Liver (tissue), 9 donors: ENCODE results near the gene KCNQ1. TPM values are rescaled to one million over a fixed set of nuclear protein-coding genes. Genes with fewer than 3 reads are reported as not detected.

Experiments
- DNase-seq: peaks from one replicate; pipeline ENCODE4 v3.0.0-alpha.2; 2017; ENCODE audit warnings: low spot score
- H3K27ac ChIP-seq, 2 donors: one replicate each; pipeline ENCODE4 v1.7.0; 2013; ENCODE audit warnings: inconsistent platforms in 2 of 2, low read length in 2 of 2, control low read depth in 1 of 2, low read depth in 1 of 2, mild to moderate bottlenecking in 1 of 2
- H3K27me3 ChIP-seq, 4 donors: one replicate each; pipeline versions ENCODE4 v1.6.1 to v1.7.0; 2013; ENCODE audit warnings: low read length in 3 of 4, inconsistent platforms in 1 of 4, mild to moderate bottlenecking in 1 of 4, moderate library complexity in 1 of 4; ENCODE audit not compliant: control insufficient read depth in 4 of 4, insufficient read depth in 4 of 4
- H3K36me3 ChIP-seq, 4 donors: one replicate each; pipeline versions ENCODE4 v1.6.1 to v1.7.0; 2013; ENCODE audit warnings: low read length in 3 of 4, mild to moderate bottlenecking in 3 of 4, low read depth in 1 of 4, moderate library complexity in 1 of 4; ENCODE audit not compliant: control insufficient read depth in 4 of 4, insufficient read depth in 3 of 4
- H3K4me1 ChIP-seq, 4 donors: one replicate each; pipeline versions ENCODE4 v1.6.1 to v1.7.0; 2013; ENCODE audit warnings: low read length in 3 of 4, mild to moderate bottlenecking in 3 of 4, moderate library complexity in 1 of 4; ENCODE audit not compliant: control insufficient read depth in 4 of 4, insufficient read depth in 4 of 4
- H3K4me3 ChIP-seq, 3 donors: one replicate each; pipeline versions ENCODE4 v1.6.1 to v1.7.0; 2013; ENCODE audit warnings: low read length in 3 of 3, control low read depth in 1 of 3, low read depth in 1 of 3, mild to moderate bottlenecking in 1 of 3
- H3K9ac ChIP-seq, 2 donors: one replicate each; pipeline ENCODE4 v1.7.0; 2013; ENCODE audit warnings: low read length in 2 of 2, mild to moderate bottlenecking in 2 of 2, moderate library complexity in 2 of 2, control low read depth in 1 of 2, low read depth in 1 of 2
- H3K9me3 ChIP-seq, 4 donors: one replicate each; pipeline versions ENCODE4 v1.6.1 to v1.7.0; 2013; ENCODE audit warnings: low read length in 3 of 4; ENCODE audit not compliant: control insufficient read depth in 4 of 4
- ATF3 ChIP-seq: IDR thresholded peaks from 2 replicates; pipeline ENCODE4 v1.6.1; 2016; ENCODE audit warnings: antibody characterized with exemption
- EGR1 ChIP-seq, 2 donors: IDR thresholded peaks; 2 replicates each; pipeline ENCODE4 v1.6.1; 2016 to 2018; ENCODE audit warnings: antibody characterized with exemption in 2 of 2, low read depth in 2 of 2
- FOXA1 ChIP-seq: IDR thresholded peaks from 2 replicates; pipeline ENCODE4 v1.6.1; 2016; ENCODE audit warnings: antibody characterized with exemption
- FOXA2 ChIP-seq: IDR thresholded peaks from 2 replicates; pipeline ENCODE4 v1.6.1; 2016; ENCODE audit warnings: antibody characterized with exemption
- GABPA ChIP-seq, 2 donors: IDR thresholded peaks in 1 of 2; conservative IDR thresholded peaks in 1 of 2; 2 replicates each; pipeline ENCODE4 v1.6.1; 2016; ENCODE audit warnings: antibody characterized with exemption in 2 of 2, mild to moderate bottlenecking in 1 of 2, moderate library complexity in 1 of 2
- HNF4A ChIP-seq, 2 donors: conservative IDR thresholded peaks; 2 replicates each; pipeline ENCODE4 v1.6.1; 2016; ENCODE audit warnings: antibody characterized with exemption in 2 of 2, mild to moderate bottlenecking in 2 of 2
- HNF4G ChIP-seq: IDR thresholded peaks from 2 replicates; pipeline ENCODE4 v1.6.1; 2016; ENCODE audit warnings: antibody characterized with exemption
- JUND ChIP-seq, 2 donors: IDR thresholded peaks; 2 replicates each; pipeline ENCODE4 v1.6.1; 2016; ENCODE audit warnings: antibody characterized with exemption in 2 of 2
- NR2F2 ChIP-seq: IDR thresholded peaks from 2 replicates; pipeline ENCODE4 v1.6.1; 2016; ENCODE audit warnings: antibody characterized with exemption
- RAD21 ChIP-seq, 2 donors: IDR thresholded peaks; 2 replicates each; pipeline ENCODE4 v1.6.1; 2016; ENCODE audit warnings: antibody characterized with exemption in 2 of 2, mild to moderate bottlenecking in 2 of 2
- SP1 ChIP-seq: IDR thresholded peaks from 2 replicates; pipeline ENCODE4 v1.6.1; 2018; ENCODE audit warnings: antibody characterized with exemption, mild to moderate bottlenecking
- TAF1 ChIP-seq: conservative IDR thresholded peaks from 2 replicates; pipeline ENCODE4 v1.6.1; 2016; ENCODE audit warnings: antibody characterized with exemption, mild to moderate bottlenecking
- YY1 ChIP-seq: IDR thresholded peaks from 2 replicates; pipeline ENCODE4 v1.6.1; 2016; ENCODE audit warnings: antibody characterized with exemption, mild to moderate bottlenecking
- WGBS: extraction: QIAGEN DNeasy Blood & Tissue Kit; methylation state at CpG from one replicate; pipeline ENCODE4 v1.1.7; 2013; 5-methylcytosine and 5-hydroxymethylcytosine counted together
- polyA plus RNA-seq, 2 donors: library from polyadenylated mRNA; stranded (reverse) in 1 of 2; unstranded in 1 of 2; fragments of 200-250 nt in 1 of 2; fragments of >200 nt in 1 of 2; fragmentation: Nextera tagmentation in 1 of 2; extraction: Ambion mirVana in 1 of 2; gene quantifications; one replicate each; pipeline versions ENCODE4 v1.2.1 to v1.2.3, GENCODE V29; 2013 to 2015
- total RNA-seq, 2 donors: library from RNA; depleted of rRNA; stranded (reverse); fragments of >200 nt; gene quantifications; one replicate each; pipeline ENCODE4 v1.2.3, GENCODE V29; 2014
- TF ChIP-seq, protein P1 (sequence below): IDR thresholded peaks from 2 replicates; pipeline ENCODE4 v1.6.1; 2016; ENCODE audit warnings: antibody characterized with exemption
- TF ChIP-seq, protein P2 (sequence below): IDR thresholded peaks from 2 replicates; pipeline ENCODE4 v1.6.1; 2016; ENCODE audit warnings: antibody characterized with exemption, mild to moderate bottlenecking
- TF ChIP-seq, protein P3 (sequence below): fragments of 150-350 bp; IDR thresholded peaks from 2 replicates; pipeline ENCODE4 v1.5.1; 2017; ENCODE audit warnings: improper control_type of control experiment, low read depth, low read length; ENCODE audit not compliant: missing input control
- TF ChIP-seq, protein P4 (sequence below): IDR thresholded peaks from 2 replicates; pipeline ENCODE4 v1.6.1; 2016; ENCODE audit warnings: antibody characterized with exemption
- donor health status: healthy.
- donor health status: healthy.
- donor health status: healthy.
- donor health status: healthy.
- donor health status: healthy.

Gene KCNQ1
- total and polyA plus RNA-seq, 4 donors: 0.31 to 2.2 (median 1.5) TPM

DNA sequence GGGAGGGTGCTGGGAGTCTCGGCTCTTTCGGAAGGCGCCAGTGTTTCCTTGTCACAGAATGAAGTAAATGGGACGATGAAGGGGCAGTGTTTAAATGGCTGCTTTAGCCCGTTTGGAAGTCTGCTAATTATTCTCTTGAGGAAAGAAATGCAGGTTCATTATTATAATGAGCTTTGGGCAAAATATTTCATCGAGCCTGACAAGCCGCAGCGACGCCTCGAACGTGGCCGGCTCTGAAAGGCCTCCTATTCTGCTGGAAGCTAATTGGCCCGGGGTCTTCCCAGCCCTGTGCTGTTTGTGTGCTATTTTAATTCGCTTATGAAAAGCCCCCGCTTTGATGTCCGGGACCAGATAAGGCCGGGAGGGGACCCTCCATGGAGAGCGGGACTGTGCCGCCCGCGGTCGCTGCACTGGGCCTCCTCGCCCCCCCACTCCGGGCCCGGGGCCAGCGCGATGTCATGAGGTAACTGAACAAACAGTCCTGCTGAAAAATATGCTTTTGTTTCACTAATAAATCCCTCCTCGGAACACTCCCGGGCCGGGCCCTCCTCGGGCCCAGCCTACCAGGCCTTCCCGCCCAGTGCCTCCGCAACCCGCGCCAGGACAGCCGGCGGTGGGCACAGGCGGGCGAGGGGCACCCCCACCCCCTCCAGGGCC is 362.3 kb downstream of the KCNQ1 start (continued):
- no peak for TF ChIP-seq SP1
- no peak for TF ChIP-seq RAD21 (IDR thresholded peaks at IDR 0.05)
- TF ChIP-seq EGR1 (IDR thresholded peaks at IDR 0.05; ENCODE audit: low read depth in 2 of 2): no peak
- TF ChIP-seq, protein P1, sequence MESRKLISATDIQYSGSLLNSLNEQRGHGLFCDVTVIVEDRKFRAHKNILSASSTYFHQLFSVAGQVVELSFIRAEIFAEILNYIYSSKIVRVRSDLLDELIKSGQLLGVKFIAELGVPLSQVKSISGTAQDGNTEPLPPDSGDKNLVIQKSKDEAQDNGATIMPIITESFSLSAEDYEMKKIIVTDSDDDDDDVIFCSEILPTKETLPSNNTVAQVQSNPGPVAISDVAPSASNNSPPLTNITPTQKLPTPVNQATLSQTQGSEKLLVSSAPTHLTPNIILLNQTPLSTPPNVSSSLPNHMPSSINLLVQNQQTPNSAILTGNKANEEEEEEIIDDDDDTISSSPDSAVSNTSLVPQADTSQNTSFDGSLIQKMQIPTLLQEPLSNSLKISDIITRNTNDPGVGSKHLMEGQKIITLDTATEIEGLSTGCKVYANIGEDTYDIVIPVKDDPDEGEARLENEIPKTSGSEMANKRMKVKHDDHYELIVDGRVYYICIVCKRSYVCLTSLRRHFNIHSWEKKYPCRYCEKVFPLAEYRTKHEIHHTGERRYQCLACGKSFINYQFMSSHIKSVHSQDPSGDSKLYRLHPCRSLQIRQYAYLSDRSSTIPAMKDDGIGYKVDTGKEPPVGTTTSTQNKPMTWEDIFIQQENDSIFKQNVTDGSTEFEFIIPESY: no peak
- TF ChIP-seq FOXA2: no peak

- Histone ChIP-seq H3K9ac (no peak overlapping the region), H3K4me3 (no peak overlapping the region), H3K9me3 (peaks cover 0 to 6% (median 5%) of the 10 kb centered on the region in 4 donors), H3K4me1 (no peaks in the 10 kb centered on the region), H3K27ac (no peak overlapping the region), H3K27me3 (no peaks in the 10 kb centered on the region), H3K36me3 (no peaks in the 10 kb centered on the region)
- 78% methylated on average over 11 of the region's 11 CpGs for WGBS
- no peak for TF ChIP-seq NR2F2
- TF ChIP-seq HNF4A (conservative IDR thresholded peaks at IDR 0.05): no peak
- no peak for TF ChIP-seq EGR1 (IDR thresholded peaks at IDR 0.05; ENCODE audit: low read depth in 2 of 2)
- TF ChIP-seq, protein P2, sequence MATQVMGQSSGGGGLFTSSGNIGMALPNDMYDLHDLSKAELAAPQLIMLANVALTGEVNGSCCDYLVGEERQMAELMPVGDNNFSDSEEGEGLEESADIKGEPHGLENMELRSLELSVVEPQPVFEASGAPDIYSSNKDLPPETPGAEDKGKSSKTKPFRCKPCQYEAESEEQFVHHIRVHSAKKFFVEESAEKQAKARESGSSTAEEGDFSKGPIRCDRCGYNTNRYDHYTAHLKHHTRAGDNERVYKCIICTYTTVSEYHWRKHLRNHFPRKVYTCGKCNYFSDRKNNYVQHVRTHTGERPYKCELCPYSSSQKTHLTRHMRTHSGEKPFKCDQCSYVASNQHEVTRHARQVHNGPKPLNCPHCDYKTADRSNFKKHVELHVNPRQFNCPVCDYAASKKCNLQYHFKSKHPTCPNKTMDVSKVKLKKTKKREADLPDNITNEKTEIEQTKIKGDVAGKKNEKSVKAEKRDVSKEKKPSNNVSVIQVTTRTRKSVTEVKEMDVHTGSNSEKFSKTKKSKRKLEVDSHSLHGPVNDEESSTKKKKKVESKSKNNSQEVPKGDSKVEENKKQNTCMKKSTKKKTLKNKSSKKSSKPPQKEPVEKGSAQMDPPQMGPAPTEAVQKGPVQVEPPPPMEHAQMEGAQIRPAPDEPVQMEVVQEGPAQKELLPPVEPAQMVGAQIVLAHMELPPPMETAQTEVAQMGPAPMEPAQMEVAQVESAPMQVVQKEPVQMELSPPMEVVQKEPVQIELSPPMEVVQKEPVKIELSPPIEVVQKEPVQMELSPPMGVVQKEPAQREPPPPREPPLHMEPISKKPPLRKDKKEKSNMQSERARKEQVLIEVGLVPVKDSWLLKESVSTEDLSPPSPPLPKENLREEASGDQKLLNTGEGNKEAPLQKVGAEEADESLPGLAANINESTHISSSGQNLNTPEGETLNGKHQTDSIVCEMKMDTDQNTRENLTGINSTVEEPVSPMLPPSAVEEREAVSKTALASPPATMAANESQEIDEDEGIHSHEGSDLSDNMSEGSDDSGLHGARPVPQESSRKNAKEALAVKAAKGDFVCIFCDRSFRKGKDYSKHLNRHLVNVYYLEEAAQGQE: no peak
- TF ChIP-seq GABPA (IDR thresholded peaks at IDR 0.05 in 1 of 2, conservative IDR thresholded peaks at IDR 0.05 in 1 of 2): no peak
- TF ChIP-seq ATF3: no peak
- TF ChIP-seq SP1: no peak
- TF ChIP-seq TAF1: no peak
- no peak for TF ChIP-seq HNF4G
- no peak for TF ChIP-seq FOXA2
- TF ChIP-seq, protein P3, sequence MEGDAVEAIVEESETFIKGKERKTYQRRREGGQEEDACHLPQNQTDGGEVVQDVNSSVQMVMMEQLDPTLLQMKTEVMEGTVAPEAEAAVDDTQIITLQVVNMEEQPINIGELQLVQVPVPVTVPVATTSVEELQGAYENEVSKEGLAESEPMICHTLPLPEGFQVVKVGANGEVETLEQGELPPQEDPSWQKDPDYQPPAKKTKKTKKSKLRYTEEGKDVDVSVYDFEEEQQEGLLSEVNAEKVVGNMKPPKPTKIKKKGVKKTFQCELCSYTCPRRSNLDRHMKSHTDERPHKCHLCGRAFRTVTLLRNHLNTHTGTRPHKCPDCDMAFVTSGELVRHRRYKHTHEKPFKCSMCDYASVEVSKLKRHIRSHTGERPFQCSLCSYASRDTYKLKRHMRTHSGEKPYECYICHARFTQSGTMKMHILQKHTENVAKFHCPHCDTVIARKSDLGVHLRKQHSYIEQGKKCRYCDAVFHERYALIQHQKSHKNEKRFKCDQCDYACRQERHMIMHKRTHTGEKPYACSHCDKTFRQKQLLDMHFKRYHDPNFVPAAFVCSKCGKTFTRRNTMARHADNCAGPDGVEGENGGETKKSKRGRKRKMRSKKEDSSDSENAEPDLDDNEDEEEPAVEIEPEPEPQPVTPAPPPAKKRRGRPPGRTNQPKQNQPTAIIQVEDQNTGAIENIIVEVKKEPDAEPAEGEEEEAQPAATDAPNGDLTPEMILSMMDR: no peak
- TF ChIP-seq YY1: no peak
- TF ChIP-seq, protein P4, sequence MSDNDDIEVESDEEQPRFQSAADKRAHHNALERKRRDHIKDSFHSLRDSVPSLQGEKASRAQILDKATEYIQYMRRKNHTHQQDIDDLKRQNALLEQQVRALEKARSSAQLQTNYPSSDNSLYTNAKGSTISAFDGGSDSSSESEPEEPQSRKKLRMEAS: no peak
- no peak for TF ChIP-seq JUND (IDR thresholded peaks at IDR 0.05)
- TF ChIP-seq FOXA1: no peak
- TF ChIP-seq, protein P1: no peak
- DNase-seq: no peak
These were observed 363.0 kb downstream of the KCNQ1 start for GRCh38 chr11:2807801-2808241.
